ENCODE measurements around the gene DENND1A.

- TF ChIP-seq YY1 (IDR thresholded peaks at IDR 0.05; ENCODE audit: insufficient read depth, insufficient read length): no peak
- no peak for TF ChIP-seq ZNF274 (IDR thresholded peaks at IDR 0.05; ENCODE audit: low read depth, low read length)
Measured at GRCh38 chr9:123911024-123911423, 18.9 kb downstream of the DENND1A start.

All from NT2/D1 (cell line).